Measurements from ENCODE around the gene OLR1.

DNA sequence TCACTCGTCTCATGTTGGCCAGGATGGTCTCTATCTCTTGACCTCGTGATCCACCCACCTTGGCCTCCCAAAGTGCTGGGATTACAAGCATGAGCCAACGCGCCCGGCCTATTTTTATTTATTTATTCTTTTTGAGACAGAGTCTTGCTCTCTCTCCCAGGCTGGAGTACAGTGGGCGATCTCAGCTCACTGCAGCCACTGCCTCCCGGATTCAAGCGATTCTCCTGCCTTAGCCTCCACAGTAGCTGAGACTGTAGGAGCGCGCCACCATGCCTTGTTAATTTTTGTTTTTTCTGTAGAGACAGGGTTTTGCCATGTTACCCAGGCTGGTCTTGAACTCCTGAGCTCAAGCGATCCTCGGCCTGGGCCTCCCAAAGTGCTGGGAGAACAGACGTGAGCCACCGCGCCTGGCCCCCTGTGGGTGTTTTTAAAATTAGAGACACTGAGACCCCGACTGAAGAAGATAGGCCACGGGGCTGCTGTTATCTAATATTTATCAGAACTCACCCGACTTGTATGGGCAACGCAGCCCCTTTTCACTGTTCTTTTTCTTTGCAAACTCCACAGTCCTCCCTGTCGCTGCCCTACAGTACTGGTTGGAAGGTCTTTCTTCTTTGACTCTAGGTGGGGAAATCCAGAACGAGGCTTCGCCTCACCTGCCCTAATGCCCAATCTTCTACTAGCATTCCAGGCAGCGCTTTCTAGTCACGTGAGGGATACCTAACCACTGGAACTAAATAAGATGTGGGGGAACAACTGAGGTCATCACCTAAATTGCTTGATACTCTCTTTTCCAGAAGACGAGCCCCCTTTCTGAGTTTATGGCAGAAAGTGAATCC, 39.4 kb upstream of the OLR1 start:
- TF ChIP-seq GATA3 (IDR thresholded peaks at IDR 0.05; ENCODE audit: low read depth, low read length) (no peak), GATA2 (IDR thresholded peaks at IDR 0.05; ENCODE audit: low read depth, low read length) (no peak)
